Lower lobe of right lung (tissue), 2 donors: ENCODE measurements around the gene SYNGR1. TPM values are rescaled to one million over a fixed set of nuclear protein-coding genes. Genes with fewer than 3 reads are reported as not detected.
A peak's percentile ranks its signal among the peaks of the same experiment; 100 is the strongest.

ENCODE experiments used
- ATAC-seq, 2 donors: fragments of 200-7000 bp; cut with Tn5 transposase; one replicate each; pipeline ENCODE4 v1.9.1; 2020 to 2022; ENCODE audit warnings: mild to moderate bottlenecking in 2 of 2, moderate library complexity in 2 of 2
- DNase-seq: peaks from one replicate; pipeline ENCODE4 v3.0.0-alpha.2; 2020
- H3K27ac ChIP-seq: fragments of 200-600 bp; one replicate; pipeline ENCODE4 v1.8.0; 2022
- H3K27me3 ChIP-seq: fragments of 200-600 bp; one replicate; pipeline ENCODE4 v1.8.0; 2022; ENCODE audit warnings: low read depth
- H3K36me3 ChIP-seq: fragments of 200-600 bp; one replicate; pipeline ENCODE4 v1.8.0; 2022; ENCODE audit warnings: mild to moderate bottlenecking
- H3K4me1 ChIP-seq: fragments of 200-600 bp; one replicate; pipeline ENCODE4 v1.8.0; 2022
- H3K4me3 ChIP-seq: fragments of 200-600 bp; one replicate; pipeline ENCODE4 v1.8.0; 2022; ENCODE audit warnings: mild to moderate bottlenecking
- H3K9me3 ChIP-seq: fragments of 200-600 bp; one replicate; pipeline ENCODE4 v1.8.0; 2022
- CTCF ChIP-seq: fragments of 200-600 bp; IDR thresholded peaks from one replicate; pipeline ENCODE4 v1.8.0; 2022; ENCODE audit warnings: antibody characterized with exemption, mild to moderate bottlenecking
- intact Hi-C: fragments of 100-400 bp; cut with DNase I; formaldehyde crosslinking; loops from one replicate; pipeline ENCODE4 v1.11.0; 2022
- total RNA-seq: library from RNA; stranded (reverse); fragmentation: NEBNext Ultra II Directional; extraction: Animal tissue kit (Norgen Biotek cat#: 25700); gene quantifications from one replicate; pipeline ENCODE4 v1.2.1, GENCODE V29; 2021
- donor health status: DM: no; HTN: yes; CAD: no; lungs with severe emphysema.

SYNGR1 gene
- total RNA-seq, 1 donor from 2014 or later = 13.4 TPM

GRCh38 chr22:39383841-39384625 is 34.2 kb downstream of the SYNGR1 start:
- no peak for ATAC-seq
- no peak for DNase-seq
- no peak for TF ChIP-seq CTCF
- Histone ChIP-seq H3K36me3 (no peaks in the 10 kb centered on the region), H3K27ac (no peak overlapping the region), H3K27me3 (peaks cover 16% of the 10 kb centered on the region), H3K4me3 (no peak overlapping the region), H3K4me1 (no peaks in the 10 kb centered on the region), H3K9me3 (no peaks in the 10 kb centered on the region)
- intact Hi-C loops = no loop called here

GRCh38 chr22:39384750-39385480 is 35.1 kb downstream of the SYNGR1 start:
- H3K27ac ChIP-seq = no peak overlapping the region
- H3K4me1 ChIP-seq = no peaks in the 10 kb centered on the region
- intact Hi-C loops = no loop called here
- ATAC-seq (no peak), DNase-seq (no peak)
- H3K27me3 ChIP-seq = peaks cover 16% of the 10 kb centered on the region
- H3K9me3 ChIP-seq = no peaks in the 10 kb centered on the region
- no peak for TF ChIP-seq CTCF
- no peaks in the 10 kb centered on the region for H3K36me3 ChIP-seq
- H3K4me3 ChIP-seq = no peak overlapping the region

GRCh38 chr22:39388261-39389011 is 38.6 kb downstream of the SYNGR1 start:
- ATAC-seq (peak; percentile 94 to 95), DNase-seq (peak; percentile 85)
- intact Hi-C loops = no loop called here
- Histone ChIP-seq H3K27me3 (peaks cover 6% of the 10 kb centered on the region), H3K36me3 (no peaks in the 10 kb centered on the region), H3K27ac (peak overlapping the region; percentile 41), H3K4me3 (peak overlapping the region; percentile 73), H3K4me1 (no peaks in the 10 kb centered on the region), H3K9me3 (no peaks in the 10 kb centered on the region)
- no peak for TF ChIP-seq CTCF

GRCh38 chr22:39389420-39389819 is 39.6 kb downstream of the SYNGR1 start:
- Histone ChIP-seq H3K27ac (no peak overlapping the region), H3K36me3 (no peaks in the 10 kb centered on the region), H3K9me3 (no peaks in the 10 kb centered on the region), H3K27me3 (peaks cover 3% of the 10 kb centered on the region), H3K4me1 (no peaks in the 10 kb centered on the region), H3K4me3 (no peak overlapping the region)
- intact Hi-C loops = no loop called here
- DNase-seq = no peak
- no peak for ATAC-seq
- TF ChIP-seq CTCF = no peak

GRCh38 chr22:39392341-39392948 is 42.7 kb downstream of the SYNGR1 start:
- Histone ChIP-seq H3K9me3 (no peaks in the 10 kb centered on the region), H3K4me3 (no peak overlapping the region), H3K27me3 (no peaks in the 10 kb centered on the region), H3K36me3 (no peaks in the 10 kb centered on the region), H3K27ac (no peak overlapping the region), H3K4me1 (no peaks in the 10 kb centered on the region)
- ATAC-seq (no peak), DNase-seq (no peak)
- TF ChIP-seq CTCF = no peak
- intact Hi-C loops = no loop called here
